ENCODE results near the gene C8A.

C8A gene

DNA sequence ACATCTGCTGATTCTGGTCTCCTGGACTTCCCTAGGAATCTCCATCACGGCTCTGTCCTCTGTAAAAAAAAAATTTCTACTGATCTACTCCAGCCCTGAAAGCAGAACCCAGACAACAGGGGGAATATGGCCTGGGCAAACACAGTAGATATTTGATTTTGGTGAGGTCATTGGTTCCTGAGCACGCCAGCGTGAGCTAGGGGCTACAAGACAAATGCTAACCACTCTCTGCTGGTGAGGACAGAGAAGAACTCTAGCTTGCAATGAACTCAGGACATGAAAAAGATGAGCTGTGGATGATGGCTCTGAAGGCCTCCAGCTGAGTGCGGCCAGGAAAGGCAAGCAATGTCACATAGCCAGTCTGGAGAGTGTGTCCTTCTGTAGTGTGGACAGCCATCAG is 18.2 kb upstream of the C8A start:
- DNase-seq (ENCODE audit: low read depth, low spot score) = no peak
- no peak overlapping the region for H3K27ac ChIP-seq

DNA sequence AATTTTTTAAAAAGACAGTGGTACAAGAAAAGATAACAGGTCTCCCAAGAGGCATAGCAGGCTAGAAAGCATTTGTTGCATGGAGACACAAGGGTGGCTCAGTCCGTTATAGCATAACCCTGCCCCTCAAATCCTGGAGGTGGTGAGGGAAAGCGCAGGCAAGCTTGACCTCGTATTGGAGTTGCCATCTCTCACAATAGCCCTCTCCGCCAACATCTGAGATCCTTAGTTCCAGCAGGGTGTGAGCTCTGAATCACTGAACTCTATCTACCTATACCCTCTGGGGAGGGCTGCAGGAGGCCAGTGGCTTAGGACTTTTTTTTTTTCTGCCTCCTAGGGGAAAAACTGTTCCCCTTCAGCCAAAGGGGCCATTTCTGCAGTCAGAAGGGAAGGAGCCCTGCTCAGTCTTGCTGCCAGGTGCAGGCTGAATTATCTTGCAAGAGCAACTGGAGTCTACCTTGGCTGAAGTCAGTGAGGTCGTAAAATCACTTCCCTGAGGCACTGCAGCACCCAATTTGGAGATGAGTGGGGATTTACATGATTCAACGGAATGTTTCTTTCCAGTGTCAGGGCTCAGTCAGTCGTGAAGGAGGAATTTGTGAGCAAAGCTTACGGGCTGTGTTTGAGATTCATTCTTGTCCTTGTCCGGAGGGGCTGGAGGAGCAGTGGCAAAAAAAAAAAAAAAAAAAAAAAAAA is 17.2 kb upstream of the C8A start:
- peak; percentile 36 for DNase-seq (ENCODE audit: low read depth, low spot score)
- H3K27ac ChIP-seq = no peak overlapping the region

DNA sequence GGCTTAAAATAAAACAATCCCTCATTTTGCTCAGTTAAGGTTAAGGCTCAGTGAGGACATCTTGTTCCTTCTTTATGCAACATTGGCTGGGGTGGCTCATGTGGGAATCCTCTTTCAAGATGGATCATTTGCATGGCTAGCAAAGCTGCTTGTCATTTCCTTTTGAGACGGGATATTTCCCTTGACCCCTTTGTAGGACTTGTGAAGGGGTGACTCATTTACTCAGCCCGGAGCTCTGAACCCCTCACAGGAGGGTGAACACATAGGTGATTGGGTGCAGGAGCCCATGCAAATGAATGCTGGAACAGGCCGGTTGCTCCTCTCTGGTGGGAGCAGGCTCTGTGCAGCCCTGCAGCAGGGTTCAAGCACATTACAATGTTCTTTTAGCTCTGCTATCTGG is 15.8 kb upstream of the C8A start:
- H3K27ac ChIP-seq = no peak overlapping the region
- DNase-seq (ENCODE audit: low read depth, low spot score) = no peak

DNA sequence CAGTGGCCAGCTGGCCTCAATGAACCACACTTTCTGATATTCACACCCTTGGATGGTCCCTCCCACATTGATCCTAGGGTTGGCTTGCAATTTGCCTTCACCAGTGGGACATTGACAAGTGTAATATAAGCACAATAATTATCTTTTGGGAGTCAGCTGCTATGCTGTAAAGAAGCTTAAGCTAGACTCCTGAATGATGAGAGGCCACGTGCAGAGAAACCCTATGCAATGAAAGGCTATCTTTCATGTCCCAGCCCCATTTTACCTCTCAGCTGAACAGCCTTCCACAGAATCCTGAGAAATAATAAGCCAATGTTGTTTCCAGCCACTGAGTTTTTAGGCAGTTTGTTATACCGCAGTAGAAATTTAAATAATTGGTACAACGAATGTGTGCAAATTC is 11.1 kb upstream of the C8A start:
- H3K27ac ChIP-seq = no peak overlapping the region
- no peak for DNase-seq (ENCODE audit: low read depth, low spot score)

DNA sequence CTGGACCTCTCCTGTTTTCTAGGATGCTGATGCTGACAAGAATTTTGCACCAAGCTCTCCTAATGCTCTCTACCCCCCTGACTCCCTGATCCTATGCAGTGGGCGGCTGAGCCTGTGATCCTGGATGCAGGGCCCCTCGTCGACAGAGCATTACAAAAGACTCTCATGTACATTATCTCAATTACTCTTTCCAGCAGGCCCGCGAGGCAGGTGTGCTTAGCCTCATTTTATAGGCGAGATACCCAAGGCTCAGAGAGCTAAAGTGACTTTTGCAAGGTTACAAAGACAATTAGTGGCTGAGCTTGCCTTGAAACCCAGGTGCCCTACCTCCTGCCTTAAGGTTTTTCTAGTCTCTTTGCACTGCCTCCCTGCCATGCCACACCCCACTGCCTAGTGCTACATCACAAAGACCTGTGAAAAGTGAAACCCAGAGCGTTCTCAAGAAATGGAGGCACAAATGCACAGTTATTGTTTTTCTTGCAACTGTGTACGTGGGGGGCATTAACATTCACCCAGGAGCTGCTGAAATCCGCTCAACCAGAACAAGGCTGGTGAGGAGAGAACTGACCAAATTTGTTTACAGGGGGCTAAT is 10.0 kb upstream of the C8A start:
- no peak for DNase-seq (ENCODE audit: low read depth, low spot score)
- H3K27ac ChIP-seq = no peak overlapping the region

DNA sequence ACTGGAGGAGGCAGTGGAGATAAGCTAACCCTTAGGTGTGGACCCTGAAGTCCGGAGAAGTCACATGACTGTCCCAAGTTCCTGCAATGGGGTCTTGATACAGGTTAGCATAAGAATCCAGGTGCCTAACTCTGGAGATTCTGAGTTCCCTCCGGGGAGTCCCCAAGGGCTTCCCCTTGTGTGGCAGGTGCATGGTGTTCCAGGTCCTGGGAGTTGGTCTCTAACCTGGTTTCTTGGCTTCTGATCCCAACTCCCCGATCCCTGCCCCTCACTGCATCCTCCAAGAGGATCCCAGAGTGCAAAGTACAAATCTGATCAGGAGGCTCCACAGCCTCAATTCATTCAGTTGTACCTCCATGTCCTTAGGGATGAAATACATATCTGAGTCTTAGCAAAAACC is 9.3 kb upstream of the C8A start:
- H3K27ac ChIP-seq = no peak overlapping the region
- DNase-seq (ENCODE audit: low read depth, low spot score) = no peak

DNA sequence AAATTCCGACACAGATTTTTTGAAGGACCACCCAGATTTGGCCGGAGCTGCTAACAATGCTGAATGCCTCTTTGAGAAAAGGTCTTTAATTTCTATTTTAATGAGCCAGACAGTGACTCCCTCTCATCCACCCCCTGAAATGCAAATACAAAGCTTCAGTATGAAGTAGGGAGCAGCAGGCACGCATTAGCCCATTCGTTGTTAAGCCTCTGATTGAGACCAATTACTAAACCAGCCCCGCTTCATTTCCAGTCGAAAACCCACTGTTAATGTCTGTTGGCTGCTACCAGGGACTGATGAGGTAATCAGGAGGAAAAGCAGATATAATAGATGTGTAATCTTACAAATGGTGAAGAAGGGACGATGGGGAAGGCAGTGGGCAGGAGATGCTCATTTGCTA is 4.8 kb upstream of the C8A start:
- no peak overlapping the region for H3K27ac ChIP-seq
- no peak for DNase-seq (ENCODE audit: low read depth, low spot score)

DNA sequence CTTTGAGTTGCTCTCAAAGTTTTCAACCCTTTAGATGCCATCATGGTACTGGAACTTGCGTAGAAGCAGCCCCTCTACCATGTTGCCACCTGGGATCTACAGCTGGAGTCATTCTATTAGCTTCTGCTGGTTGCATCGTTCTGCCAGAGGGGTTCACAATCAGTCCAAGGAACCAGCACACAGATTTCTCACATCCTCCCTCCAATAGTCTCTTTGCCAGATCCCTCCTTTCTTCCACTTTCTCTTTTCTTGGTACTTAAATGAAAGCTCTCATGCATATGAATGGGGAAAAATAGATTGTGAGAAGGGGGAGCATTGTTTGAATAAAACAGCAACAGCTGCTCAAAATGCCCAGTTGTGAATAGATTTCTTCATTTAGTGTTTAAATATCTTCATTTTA is 4.2 kb upstream of the C8A start:
- no peak overlapping the region for H3K27ac ChIP-seq
- DNase-seq (ENCODE audit: low read depth, low spot score) = no peak

DNA sequence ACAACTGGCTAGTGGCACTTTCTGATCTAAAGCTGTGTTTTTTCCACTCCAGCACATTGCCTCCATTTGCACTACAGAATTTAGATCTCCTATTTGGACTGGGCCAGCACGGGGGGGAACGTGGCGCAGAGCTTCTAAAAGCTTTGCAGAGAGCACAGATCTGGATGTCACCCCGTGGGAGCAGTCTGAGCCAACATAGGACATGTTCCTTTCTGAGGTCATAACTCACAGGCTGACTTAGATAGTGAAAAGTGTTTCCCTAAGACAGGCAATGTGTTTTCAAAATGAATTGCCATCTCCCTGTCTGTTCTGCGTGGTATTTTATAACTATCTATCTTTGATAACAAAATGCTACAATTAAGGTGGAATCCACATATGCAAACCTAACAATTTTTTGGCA is 3.7 kb upstream of the C8A start:
- no peak for DNase-seq (ENCODE audit: low read depth, low spot score)
- H3K27ac ChIP-seq = no peak overlapping the region

DNA sequence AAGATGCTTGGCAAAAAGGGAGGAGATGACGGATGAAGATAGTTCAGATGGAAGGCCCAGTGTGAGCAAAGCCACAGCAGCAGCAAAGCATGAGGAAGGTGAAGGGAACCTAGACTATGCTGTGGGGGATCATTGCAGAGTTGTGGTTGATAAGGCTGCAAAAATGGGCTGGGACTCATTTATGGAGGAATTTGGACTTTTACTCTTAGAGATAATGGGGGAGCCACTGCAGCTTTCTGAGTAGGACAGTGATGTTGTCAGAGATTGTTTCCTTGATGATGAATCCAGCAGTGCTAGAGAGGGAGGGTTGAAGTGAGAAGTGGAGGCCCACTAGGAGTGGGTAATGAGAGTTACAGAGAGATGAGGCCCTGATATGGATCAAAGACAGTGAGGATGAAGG is 2.1 kb upstream of the C8A start:
- DNase-seq (ENCODE audit: low read depth, low spot score) = no peak
- H3K27ac ChIP-seq = no peak overlapping the region

DNA sequence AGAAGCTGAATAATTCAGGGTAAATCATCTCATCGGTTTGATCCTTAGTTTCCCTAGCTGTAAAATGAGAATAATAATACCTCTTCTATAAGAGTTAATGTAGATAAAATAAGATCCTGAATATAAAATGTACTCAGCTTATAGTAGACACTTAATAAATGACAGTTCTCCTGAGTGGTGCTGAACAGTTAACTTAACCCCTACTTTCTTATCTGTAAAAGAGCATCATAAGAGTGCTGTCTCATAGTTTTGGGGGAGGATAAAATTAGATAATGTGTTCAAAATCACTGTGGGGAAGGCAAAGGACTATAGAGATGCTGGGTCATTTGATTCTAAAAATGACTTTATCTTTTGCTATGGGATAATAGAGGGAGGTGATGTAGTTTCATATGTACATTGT is 593 bp downstream of the C8A start:
- DNase-seq (ENCODE audit: low read depth, low spot score) = no peak

DNA sequence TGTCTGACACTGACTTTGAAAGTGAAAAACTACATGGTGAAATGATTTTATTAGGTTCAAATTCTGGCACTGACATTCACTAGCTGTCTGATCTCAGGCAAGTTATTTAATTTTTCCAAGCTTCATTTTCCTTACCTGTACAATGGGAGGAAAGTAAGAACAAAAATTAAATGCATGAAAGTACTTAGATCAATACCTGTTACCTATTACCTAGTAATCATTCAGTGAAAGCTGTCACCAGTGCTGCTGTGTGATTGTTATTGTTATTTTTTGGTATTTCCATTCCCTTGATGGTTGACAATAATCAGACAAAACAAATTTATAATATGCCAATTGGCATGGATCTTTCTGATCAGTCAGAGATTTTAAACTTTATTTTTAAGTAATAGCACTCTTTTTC is 1.6 kb downstream of the C8A start:
- no peak for DNase-seq (ENCODE audit: low read depth, low spot score)
- H3K27ac ChIP-seq = no peak overlapping the region

More for the DNA sequence above, 593 bp downstream of the C8A start:
- H3K27ac ChIP-seq = no peak overlapping the region

DNA sequence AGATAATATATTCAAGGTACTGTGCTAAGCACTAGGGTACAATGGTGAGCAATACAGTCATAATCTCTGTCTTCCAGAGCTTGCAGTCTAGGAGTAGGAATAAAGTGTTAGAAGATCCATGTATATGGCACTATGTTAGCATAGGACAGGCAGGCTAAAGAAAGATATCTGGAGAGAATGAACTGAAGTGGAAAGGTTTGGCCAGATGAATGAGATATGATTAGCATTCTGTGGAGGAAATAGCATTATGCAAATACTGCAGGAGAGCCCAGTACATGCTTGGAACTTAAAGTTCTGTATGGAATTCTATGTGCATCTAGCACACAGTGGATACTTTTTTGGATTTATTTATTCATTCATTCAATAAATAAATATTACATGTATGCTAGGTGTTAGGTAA is 4.7 kb downstream of the C8A start:
- H3K27ac ChIP-seq = no peak overlapping the region
- no peak for DNase-seq (ENCODE audit: low read depth, low spot score)

DNA sequence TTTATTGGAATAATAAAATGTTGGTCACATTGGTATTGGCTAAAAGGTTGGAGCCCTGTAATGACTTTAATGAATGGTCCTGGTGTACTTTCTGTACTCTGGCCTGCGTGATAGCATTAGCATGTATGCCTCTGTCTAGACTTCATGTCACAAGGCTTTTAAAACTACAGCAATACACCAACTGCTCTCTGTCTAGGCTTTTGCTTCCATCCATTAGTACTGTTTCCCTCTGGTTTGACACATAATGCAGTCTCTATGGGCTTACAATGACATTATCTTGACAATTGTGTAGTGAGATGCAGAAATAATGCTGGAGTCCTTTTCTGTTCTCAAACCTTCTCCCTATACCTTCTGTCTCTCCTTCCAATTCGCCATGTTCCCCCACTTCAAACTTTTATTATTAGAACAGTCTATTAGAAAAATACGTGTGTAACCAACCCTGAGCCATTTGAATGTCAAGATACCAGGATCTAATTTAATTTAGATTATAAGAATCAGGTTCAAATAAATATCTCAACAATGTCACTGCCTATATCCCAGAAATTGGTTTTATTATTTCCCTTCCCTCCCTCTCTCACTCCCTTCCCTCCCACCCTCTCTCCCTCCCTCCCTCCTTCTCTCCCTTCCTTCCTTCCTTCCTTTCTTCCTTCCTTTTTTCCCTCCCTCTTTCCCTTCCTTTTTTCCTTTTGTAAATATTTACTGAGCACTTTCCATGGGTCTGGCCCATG is 8.8 kb downstream of the C8A start:
- no peak for DNase-seq (ENCODE audit: low read depth, low spot score)
- no peak overlapping the region for H3K27ac ChIP-seq

DNA sequence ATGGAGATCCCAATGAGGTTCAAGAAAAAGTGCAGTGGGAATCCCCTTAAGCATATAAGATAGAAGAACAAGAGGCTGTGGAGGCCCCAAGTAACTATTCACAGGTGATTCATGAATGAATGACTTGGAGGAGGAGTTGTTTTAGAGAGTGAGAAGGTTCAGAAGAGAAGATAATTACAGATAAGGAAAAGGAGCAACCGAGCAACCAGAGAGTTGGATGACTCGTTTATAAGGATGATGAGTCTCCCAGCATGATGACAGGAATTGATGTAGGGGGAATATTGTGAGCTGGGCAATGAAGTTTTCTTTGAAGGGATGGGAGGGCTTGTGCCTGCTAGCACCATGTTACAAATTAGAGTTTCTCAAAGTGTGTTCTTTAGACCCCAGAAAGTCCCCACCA is 9.8 kb downstream of the C8A start:
- no peak overlapping the region for H3K27ac ChIP-seq
- peak; percentile 22 for DNase-seq (ENCODE audit: low read depth, low spot score)

DNA sequence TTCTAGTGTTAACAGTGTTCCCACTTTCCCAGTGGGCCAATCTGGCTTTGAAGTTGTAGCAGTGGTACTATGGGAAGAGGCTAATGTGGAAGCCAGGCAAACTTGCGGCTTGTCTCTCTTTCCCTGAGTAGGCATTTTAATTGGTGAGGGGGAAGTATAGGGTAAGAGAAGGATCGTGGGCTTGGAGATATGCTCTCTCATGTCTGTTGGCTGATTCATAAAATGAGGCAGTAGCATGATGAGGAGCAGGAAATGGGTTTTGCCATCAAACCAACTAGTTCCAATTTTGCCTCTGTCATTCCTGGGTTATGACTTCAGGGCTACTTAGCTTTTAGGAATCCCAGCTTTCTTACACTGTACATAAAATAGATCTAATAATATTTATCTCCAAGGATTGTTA is 12.1 kb downstream of the C8A start:
- no peak for DNase-seq (ENCODE audit: low read depth, low spot score)
- peak overlapping the region; percentile 34 for H3K27ac ChIP-seq

DNA sequence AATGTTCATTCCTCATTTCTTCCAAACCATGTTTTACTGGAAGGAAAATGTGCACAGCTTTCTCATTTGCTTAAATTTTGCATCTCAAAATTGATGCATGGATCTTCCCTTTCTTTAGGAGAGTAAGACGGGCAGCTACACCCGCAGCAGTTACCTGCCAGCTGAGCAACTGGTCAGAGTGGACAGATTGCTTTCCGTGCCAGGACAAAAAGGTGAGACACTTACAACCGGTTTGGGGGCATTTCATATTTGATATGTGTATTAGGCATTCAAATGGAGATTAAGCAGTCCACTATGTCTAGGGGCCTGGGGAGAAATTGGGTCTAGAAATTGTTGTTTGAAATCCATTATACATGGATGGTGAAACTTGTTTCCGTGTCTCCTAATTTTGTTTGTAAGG is 12.9 kb downstream of the C8A start:
- DNase-seq (ENCODE audit: low read depth, low spot score) = no peak

DNA sequence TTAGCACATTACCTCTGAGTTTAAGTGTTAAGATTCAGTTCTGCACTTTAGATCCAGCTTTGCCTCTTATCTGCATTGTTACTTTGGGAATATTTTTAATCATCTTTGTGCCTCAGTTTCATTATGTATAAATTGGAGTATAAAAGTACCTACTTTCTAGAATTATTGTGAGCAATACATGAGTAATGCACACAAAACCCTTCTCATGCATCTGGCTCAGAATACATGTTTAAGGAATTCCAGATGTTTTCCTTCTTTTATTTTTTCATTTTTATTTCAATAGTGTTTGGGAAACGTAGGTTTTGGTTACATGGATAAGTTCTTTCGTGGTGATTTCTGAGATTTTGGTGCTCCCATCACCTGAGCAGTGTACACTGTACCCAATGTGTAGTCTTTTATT is 14.2 kb downstream of the C8A start:
- DNase-seq (ENCODE audit: low read depth, low spot score) = no peak
- no peak overlapping the region for H3K27ac ChIP-seq

More for the DNA sequence above, 12.9 kb downstream of the C8A start:
- no peak overlapping the region for H3K27ac ChIP-seq

DNA sequence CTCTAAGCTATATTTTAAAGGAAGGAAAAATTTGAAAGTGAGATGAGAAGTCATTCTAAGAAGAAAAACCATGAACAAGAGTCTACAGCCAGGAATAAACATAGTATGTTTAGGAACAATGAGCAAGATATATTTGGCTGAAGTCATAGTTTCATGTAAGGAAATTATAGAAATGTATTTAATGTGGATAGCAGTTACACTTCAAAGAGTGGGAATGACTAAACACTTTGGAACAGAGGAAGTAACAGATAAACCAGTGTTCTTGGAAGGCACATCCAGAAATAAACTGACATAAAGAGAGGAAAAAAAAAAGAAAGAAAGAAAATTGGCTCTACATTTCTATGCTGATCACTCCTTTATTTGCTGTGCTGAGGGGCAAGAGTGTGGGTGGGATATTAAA is 18.0 kb downstream of the C8A start:
- no peak overlapping the region for H3K27ac ChIP-seq
- no peak for DNase-seq (ENCODE audit: low read depth, low spot score)

DNA sequence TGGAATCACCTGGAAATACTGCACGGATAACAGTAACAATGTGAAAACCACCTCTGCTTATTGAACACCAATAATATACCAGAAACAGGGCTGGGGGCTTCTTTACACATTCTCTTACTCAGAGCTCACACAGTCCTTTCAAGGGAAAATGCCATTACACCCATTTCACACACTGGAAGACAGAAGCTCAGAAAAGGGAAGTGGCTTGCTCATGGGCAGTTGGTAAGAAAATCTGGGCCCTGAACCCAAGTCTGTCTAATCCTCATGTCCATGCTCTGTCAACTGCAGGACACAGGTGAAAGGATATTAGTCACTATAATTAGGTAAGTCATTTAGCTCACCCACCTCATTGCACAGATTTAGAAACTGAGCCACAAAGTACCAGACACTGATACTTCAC is 18.6 kb downstream of the C8A start:
- H3K27ac ChIP-seq = no peak overlapping the region
- no peak for DNase-seq (ENCODE audit: low read depth, low spot score)

DNA sequence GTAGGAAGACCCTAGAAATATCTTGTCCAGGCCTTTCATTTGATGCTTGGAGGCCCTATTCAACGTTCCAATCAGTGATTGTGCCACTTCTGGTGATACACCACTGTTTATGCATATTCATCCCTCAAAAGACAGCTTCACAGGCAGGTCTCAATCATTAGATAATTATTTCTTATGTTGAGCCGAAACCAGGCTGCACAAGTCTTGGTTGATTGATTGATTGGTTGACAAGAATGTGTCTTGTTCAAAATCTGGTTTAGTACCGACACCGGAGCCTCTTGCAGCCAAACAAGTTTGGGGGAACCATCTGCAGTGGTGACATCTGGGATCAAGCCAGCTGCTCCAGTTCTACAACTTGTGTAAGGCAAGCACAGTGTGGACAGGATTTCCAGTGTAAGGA is 20.1 kb downstream of the C8A start:
- no peak overlapping the region for H3K27ac ChIP-seq
- no peak for DNase-seq (ENCODE audit: low read depth, low spot score)

DNA sequence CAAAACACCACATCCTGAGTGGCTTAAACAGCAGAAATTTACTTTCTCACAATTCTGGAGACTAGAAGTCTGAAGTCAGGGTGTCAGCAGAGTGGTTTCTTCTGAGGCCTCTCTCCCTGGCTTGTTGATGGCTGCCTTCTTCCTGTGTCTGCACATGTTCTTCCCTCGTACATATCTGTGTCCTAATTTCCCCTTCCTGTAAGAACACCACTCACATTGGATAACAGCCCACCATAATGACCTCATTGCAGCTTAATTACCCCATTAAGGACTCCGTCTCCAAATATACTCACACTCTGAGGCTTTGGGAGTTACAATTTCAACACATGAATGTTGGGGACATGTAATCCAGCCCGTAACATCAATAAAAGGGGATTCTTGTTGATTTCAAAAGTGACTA is 23.4 kb downstream of the C8A start:
- DNase-seq (ENCODE audit: low read depth, low spot score) = no peak
- no peak overlapping the region for H3K27ac ChIP-seq

Measured in epithelial cell of prostate (primary cell).